ENCODE data around the gene DOC2A. TPM values are rescaled to one million over a fixed set of nuclear protein-coding genes. Genes with fewer than 3 reads are reported as not detected.

DOC2A gene
- total and polyA plus RNA-seq, 9 of the 15 experiments (the other 6 are each of a cell fraction or from before 2014, with no cell fraction given) = 0.03 to 0.38 (median 0.28) TPM; not detected in 1

- FAIRE-seq (no peak), DNase-seq (ENCODE audit: extremely low read depth in 1 of 4, low spot score in 3 of 4) (no peak), ATAC-seq (no peak)
- Histone ChIP-seq H3K4me2 (ENCODE audit: insufficient read depth, low read length) (no peak overlapping the region), H3K9me1 (ENCODE audit: control insufficient read depth, insufficient read depth, low read length) (no peaks in the 10 kb centered on the region), H2AFZ (ENCODE audit: low read depth, low read length) (no peak overlapping the region), H3K4me3 (no peak overlapping the region), H3K36me3 (ENCODE audit: control insufficient read depth, insufficient read depth, low read length) (peaks cover 9% of the 10 kb centered on the region; the same call in 1 of the 3 replicates), H3K9ac (ENCODE audit: insufficient read depth in 1 of 2, low read depth in 2 of 2, low read length in 2 of 2) (no peak overlapping the region), H3K9me3 (replicated peaks; ENCODE audit: control insufficient read depth, insufficient read depth, low read depth, low read length) (no peaks in the 10 kb centered on the region), H3K27ac (ENCODE audit: extremely low read depth, low read depth, low read length) (no peak overlapping the region), H3K79me2 (ENCODE audit: control insufficient read depth, insufficient read depth, low read length) (no peaks in the 10 kb centered on the region), H3K27me3 (ENCODE audit: control insufficient read depth in 2 of 2, insufficient read depth in 2 of 2, low read length in 2 of 2) (peaks cover 0 to 9% of the 10 kb centered on the region in 2 experiments; a peak in 3 of 5 replicates), H3K4me1 (replicated peaks in 1 of 2; ENCODE audit: control insufficient read depth in 2 of 2, insufficient read depth in 2 of 2, low read length in 2 of 2) (peaks cover 0 to 77% of the 10 kb centered on the region in 2 experiments; a peak in 2 of 5 replicates), H4K20me1 (replicated peaks; ENCODE audit: control insufficient read depth, insufficient read depth, low read length) (peaks cover 5% of the 10 kb centered on the region; the same call in 1 of the 2 replicates)
- ChIA-PET POLR2A (interaction anchor here (0.6 to 0.9 kb wide), 3 partner anchors 64 to 305 kb away, joined by 3 to 4 read pairs (median 3); no protein-coding TSS in a partner anchor), CTCF (ENCODE audit: low intra/inter-chr PET ratio) (no interaction called here)
- 38% methylated on average over 11 of the region's 11 CpGs for WGBS (ENCODE audit: insufficient coverage, low coverage, missing lambda C conversion rate)
- BruUV-seq (replicated peaks) = no TSS peak
- in situ Hi-C loops (cut with MboI) (no loop called here), intact Hi-C loops (cut with micrococcal nuclease) (loop anchor here (5.0 kb wide), 1 partner anchor 145 kb away; the partner anchor contains the start of gene CDIPT)
- TF ChIP-seq POLR2G (IDR thresholded peaks at IDR 0.05; ENCODE audit: low read depth, low read length) (peak; percentile 32; the same call in 1 of the 2 replicates), ARNT (IDR thresholded peaks at IDR 0.05) (no peak)
Measured at GRCh38 chr16:30007378-30007895, 3.4 kb downstream of the DOC2A start.

GRCh38 chr16:30006659-30007377 is 4.0 kb downstream of the DOC2A start:
- CTCF ChIA-PET (ENCODE audit: low intra/inter-chr PET ratio) = no interaction called here
- BruUV-seq (replicated peaks) = no TSS peak
- H3K9me1 ChIP-seq (ENCODE audit: control insufficient read depth, insufficient read depth, low read length) = no peaks in the 10 kb centered on the region
- intact Hi-C loops (cut with micrococcal nuclease) (loop anchor here (5.0 kb wide), 1 partner anchor 145 kb away; the partner anchor contains the start of gene CDIPT), in situ Hi-C loops (cut with MboI) (no loop called here)
- ATAC-seq (no peak), FAIRE-seq (no peak), DNase-seq (ENCODE audit: extremely low read depth in 1 of 4, low spot score in 3 of 4) (no peak)
- 74% methylated on average over 29 of the region's 34 CpGs for WGBS (ENCODE audit: insufficient coverage, low coverage, missing lambda C conversion rate)
- peaks cover 5% of the 10 kb centered on the region; the same call in 1 of the 2 replicates for H4K20me1 ChIP-seq (replicated peaks; ENCODE audit: control insufficient read depth, insufficient read depth, low read length)
- H3K27me3 ChIP-seq (ENCODE audit: control insufficient read depth in 2 of 2, insufficient read depth in 2 of 2, low read length in 2 of 2) = peaks cover 0 to 9% of the 10 kb centered on the region in 2 experiments; a peak in 3 of 5 replicates
- H3K36me3 ChIP-seq (ENCODE audit: control insufficient read depth, insufficient read depth, low read length) = peaks cover 9% of the 10 kb centered on the region; the same call in 1 of the 3 replicates
- H3K27ac ChIP-seq (ENCODE audit: extremely low read depth, low read depth, low read length) = no peak overlapping the region
- H2AFZ ChIP-seq (ENCODE audit: low read depth, low read length) = no peak overlapping the region
- no peaks in the 10 kb centered on the region for H3K9me3 ChIP-seq (replicated peaks; ENCODE audit: control insufficient read depth, insufficient read depth, low read depth, low read length)
- peaks cover 0 to 72% of the 10 kb centered on the region in 2 experiments; a peak in 2 of 5 replicates for H3K4me1 ChIP-seq (replicated peaks in 1 of 2; ENCODE audit: control insufficient read depth in 2 of 2, insufficient read depth in 2 of 2, low read length in 2 of 2)
- H3K9ac ChIP-seq (ENCODE audit: insufficient read depth in 1 of 2, low read depth in 2 of 2, low read length in 2 of 2) = no peak overlapping the region; a peak in 1 of 4 replicates
- TF ChIP-seq POLR2G (IDR thresholded peaks at IDR 0.05; ENCODE audit: low read depth, low read length) = peak; percentile 51
- no peak for TF ChIP-seq ID3 (CRISPR knock-in tag; IDR thresholded peaks at IDR 0.05)
- no peak for TF ChIP-seq ID3 (tag; IDR thresholded peaks at IDR 0.05)
- TF ChIP-seq ZBTB2 (IDR thresholded peaks at IDR 0.05) = no peak
- no peak for TF ChIP-seq BRD4 (IDR thresholded peaks at IDR 0.05)
- TF ChIP-seq ATF2 (CRISPR knock-in tag; IDR thresholded peaks at IDR 0.05) = no peak
- POLR2A ChIA-PET = interaction anchor here (0.8 to 0.9 kb wide), 2 partner anchors 64 to 304 kb away, joined by 3 read pairs; no protein-coding TSS in a partner anchor
- H3K79me2 ChIP-seq (ENCODE audit: control insufficient read depth, insufficient read depth, low read length) = no peaks in the 10 kb centered on the region
- no peak overlapping the region for H3K4me3 ChIP-seq
- no peak overlapping the region for H3K4me2 ChIP-seq (ENCODE audit: insufficient read depth, low read length)
